GM19395 (cell line): ENCODE measurements around the gene FDCSP.
"Not testable (repeated sequence)": the region's sequence is repeated elsewhere in the genome, so short reads cannot be mapped to it uniquely, and the experiment has no call there.

ENCODE experiments used
- ATAC-seq: cut with Tn5 transposase; IDR thresholded peaks from one replicate; pipeline ENCODE4 v1.9.1; 2021; ENCODE audit warnings: mild to moderate bottlenecking, moderate library complexity; ENCODE audit not compliant: unreplicated experiment

FDCSP gene

DNA sequence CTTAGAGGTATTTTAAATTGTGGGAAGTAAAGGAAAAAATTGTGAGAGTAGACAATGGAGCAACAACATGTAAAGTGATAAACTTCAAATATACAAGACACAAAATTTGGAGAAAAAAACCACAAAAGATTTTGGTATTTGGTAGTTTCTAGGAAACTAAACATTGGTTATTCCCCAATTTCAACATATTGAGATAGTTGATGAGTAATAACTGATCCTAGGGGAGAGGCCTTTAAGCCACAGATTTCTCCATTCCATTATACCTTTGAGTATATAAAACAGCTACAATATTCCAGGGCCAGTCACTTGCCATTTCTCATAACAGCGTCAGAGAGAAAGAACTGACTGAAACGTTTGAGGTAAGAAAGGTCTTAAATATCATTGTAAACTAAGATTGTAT lies at the start of gene FDCSP:
Gene FDCSP (plus strand): TSS at position 301 of the 400 bp plus-strand sequence. CDS start 5,071 bp downstream, outside the sequence.
- no peak for ATAC-seq

DNA sequence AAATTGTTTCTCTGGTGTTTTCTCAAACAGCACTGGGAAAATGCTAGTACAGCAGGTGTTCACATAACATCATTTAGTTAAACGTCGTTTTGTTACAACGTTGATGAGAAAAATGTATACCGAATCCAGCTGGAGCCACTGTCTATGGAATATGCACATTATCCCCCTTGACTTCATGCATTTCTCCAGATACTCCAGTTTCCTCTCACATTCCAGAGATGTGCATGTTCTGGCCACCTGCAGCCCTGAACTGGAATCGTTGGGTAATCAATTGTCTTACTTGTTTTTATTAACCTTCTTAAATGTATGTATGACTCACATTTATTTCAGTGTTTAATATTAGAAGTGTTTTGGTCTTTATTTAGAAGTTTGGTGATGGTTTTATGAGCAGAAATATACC lies 48.8 kb upstream of the FDCSP start:
- no peak for ATAC-seq

- ATAC-seq, result no peak
Measured at GRCh38 chr4:70178075-70178660, 47.8 kb upstream of the FDCSP start.

GRCh38 chr4:70179811-70180210 lies 46.1 kb upstream of the FDCSP start:
- no peak for ATAC-seq

GRCh38 chr4:70181864-70182263 lies 44.1 kb upstream of the FDCSP start:
- no peak for ATAC-seq

DNA sequence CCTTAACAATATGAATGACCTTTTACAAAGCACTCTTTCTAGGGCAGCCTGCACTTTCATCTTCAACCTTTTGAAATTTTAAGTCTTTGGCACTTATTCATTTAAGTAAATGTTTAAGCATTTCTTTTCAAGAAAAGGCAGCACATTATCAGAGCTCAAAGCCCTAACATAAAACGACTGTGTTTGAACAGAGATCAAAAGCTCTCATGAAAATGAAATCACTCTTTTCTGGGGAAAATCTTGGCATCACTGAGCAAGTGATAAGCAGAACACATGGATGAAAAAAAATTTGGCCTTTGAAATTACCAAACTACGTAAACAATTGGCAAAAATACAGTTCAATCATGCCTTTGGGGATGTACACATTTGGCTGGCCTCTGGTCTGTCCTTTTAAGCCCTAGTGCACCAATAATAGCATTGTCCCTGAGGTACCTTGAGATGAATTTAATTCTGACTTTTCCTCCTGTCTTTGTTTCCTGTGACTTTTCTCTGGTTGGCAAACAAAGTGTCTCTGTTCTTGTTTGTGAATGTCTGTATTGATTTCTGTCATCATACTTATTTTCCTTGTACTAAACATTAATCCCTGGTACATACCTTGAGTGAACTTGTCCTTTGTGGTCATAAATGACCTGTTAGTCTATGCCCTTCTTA lies 43.3 kb upstream of the FDCSP start:
- ATAC-seq, result no peak

- ATAC-seq, result peak; percentile 93
Measured at GRCh38 chr4:70183168-70183939, 42.6 kb upstream of the FDCSP start.

DNA sequence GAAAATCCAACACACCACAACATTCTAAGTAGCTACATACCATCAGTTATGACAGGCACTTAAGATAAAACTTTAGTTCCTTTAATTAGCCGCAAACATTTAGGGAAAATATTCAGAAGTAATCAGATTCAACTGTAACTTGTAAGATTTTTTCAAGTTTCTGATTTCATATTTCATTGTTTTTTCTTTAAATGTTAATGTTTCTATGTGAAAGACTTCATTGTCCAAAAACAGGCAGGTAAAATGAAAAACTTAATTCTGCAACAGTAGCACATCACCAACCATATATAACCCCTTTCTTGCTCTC lies 42.0 kb upstream of the FDCSP start:
- ATAC-seq, result no peak

GRCh38 chr4:70187216-70187615 lies 38.7 kb upstream of the FDCSP start:
- no peak for ATAC-seq

DNA sequence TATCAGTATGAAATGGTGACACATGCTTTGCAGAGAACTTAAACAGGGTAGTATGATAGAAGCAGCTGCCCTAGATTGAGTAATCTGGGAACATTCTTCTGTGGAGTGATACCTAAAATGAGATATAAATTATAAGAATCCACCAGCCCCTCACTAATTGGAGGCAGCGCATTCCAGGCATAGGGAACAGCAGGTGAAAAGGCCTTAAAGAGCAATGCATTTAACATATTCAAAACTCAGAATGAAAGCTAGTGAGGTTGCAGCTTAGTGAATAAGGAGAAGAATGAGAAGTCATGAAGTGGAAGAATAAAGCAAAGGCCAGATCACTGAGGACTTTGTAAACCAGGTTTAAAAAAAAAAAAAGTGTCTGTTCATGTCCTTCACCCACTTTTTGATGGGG lies 35.3 kb upstream of the FDCSP start:
- no peak for ATAC-seq

DNA sequence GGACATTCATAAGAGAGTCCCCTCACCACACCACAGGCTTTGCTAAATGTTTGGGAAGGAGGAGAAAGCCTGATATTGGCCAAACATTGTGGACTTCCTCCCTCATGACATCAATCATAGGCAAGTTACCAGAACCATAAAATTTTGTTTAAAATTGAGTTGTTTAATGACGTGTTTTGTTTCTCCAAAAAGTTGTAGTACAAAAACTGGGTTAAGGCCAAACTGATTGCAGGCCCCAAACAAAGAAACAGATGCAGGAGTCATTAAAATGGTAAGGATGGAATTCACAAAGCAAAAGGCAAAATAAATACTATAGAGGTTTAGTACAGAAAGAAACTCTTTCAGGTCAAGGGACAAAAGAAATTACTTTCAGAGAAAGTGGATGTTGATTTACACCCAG lies 34.3 kb upstream of the FDCSP start:
- ATAC-seq, result no peak

GRCh38 chr4:70192895-70193294 lies 33.0 kb upstream of the FDCSP start:
- ATAC-seq, result no peak

DNA sequence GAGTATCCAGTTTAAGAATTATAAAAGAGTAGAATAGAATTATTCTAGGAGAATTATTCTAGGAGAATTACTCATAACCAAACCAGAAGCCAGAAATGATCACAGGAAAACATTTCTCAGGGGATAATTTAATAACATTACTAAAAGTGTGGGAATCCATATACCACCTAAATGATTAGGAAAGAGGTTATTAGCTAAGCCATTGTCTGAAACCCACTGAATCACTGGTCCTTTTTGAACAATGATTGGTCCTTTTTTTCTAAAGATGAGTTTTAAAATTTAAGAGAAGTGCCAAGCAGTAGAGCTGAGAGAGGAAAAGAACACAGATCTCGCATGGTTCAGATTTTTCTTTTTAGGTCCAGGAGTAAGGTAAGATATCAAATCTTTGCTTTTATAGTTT lies 30.5 kb upstream of the FDCSP start, which contains the start of gene ODAM:
Gene ODAM (plus strand): TSS at position 301 of the 400 bp plus-strand sequence. CDS start 819 bp downstream, outside the sequence.
- ATAC-seq, result no peak

DNA sequence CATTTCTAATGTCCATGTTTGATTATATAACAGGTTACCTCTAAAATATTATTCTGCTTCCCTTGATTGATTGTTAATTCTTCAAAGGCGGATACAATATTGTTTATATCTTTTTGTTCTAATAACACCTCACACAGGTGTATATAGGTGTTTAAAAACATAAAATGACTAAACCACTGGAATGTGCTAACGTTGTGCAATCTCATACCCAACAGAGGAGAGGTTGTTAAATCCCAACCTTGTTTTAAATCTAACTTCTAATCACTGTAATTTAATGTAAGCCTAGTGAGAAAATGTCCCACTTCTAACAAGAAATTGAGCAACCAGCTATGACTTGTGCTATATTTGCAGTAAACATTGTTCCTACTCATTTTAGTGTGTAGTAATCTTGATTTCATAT lies 29.1 kb upstream of the FDCSP start:
- ATAC-seq, result no peak

GRCh38 chr4:70197842-70198241 lies 28.1 kb upstream of the FDCSP start:
- ATAC-seq, result no peak

- ATAC-seq, result no peak
Measured at GRCh38 chr4:70203601-70204000, 22.3 kb upstream of the FDCSP start.

DNA sequence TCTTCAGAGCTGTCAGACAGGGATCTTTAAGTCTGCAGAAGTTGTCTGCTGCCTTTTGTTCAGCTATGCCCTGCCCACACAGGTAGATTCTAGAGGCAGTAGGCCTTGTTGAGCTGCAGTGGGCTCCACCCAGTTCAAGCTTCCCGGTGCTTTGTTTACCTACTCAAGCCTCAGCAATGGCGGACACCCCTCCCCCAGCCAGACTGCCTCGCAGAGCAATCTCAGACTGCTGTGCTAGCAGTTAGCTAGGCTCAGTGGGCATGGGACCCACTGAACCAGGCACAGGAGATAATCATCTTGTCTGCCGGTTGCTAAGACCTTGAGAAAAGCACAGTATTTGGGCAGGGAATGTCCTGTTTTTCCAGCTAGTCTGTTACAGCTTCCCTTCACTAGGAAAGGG lies 13.2 kb upstream of the FDCSP start:
- not testable (repeated sequence) for ATAC-seq

- not testable (repeated sequence) for ATAC-seq
Measured at GRCh38 chr4:70216109-70216508, 9.8 kb upstream of the FDCSP start.

- ATAC-seq, result not testable (repeated sequence)
Measured at GRCh38 chr4:70216550-70216949, 9.4 kb upstream of the FDCSP start.

DNA sequence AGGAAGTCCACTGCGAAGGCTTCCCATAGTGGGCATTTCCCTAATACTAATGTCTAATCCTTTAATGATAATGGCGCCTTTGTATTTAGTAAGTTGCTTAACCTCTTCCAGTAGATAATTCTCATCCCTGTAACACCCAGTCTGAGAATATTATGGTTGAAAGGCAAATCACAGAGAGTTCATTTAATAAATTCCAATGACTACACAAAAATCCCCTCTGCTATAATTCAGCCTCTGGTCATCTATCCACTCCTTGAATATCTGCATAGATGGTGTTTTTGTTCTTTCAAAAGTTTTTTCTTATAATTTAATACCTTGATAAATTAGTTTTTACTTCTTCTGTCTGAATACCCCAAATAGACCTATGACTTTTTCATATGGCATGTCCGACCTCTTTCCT lies 4.5 kb upstream of the FDCSP start:
- ATAC-seq, result not testable (repeated sequence)

- ATAC-seq, result not testable (repeated sequence)
Measured at GRCh38 chr4:70221818-70222217, 4.1 kb upstream of the FDCSP start.

GRCh38 chr4:70236125-70236524 lies 10.2 kb downstream of the FDCSP start:
- no peak for ATAC-seq
